Adrenal gland (tissue), 12 donors: ENCODE results near the gene GIGYF1. TPM values are rescaled to one million over a fixed set of nuclear protein-coding genes. Genes with fewer than 3 reads are reported as not detected.
A peak's percentile ranks its signal among the peaks of the same experiment; 100 is the strongest.

Experiments used
- DNase-seq, 7 donors: peaks; one replicate each; pipeline ENCODE4 v3.0.0-alpha.2; 2019 to 2020
- H3K27ac ChIP-seq, 5 donors: fragments of 200-600 bp; sonication (generic) in 4 of 5; 1 replicate in 3 of 5; 2 replicates in 2 of 5; pipeline versions ENCODE4 v1.5.1 to v1.8.0; 2016 to 2020; ENCODE audit warnings: mild to moderate bottlenecking in 1 of 5
- H3K27me3 ChIP-seq: fragments of 200-600 bp; 2 replicates; pipeline ENCODE4 v1.8.0; 2021
- H3K36me3 ChIP-seq, 2 donors: fragments of 200-600 bp; replicated peaks in 1 of 2; 1 replicate in 1 of 2; 2 replicates in 1 of 2; pipeline versions ENCODE4 v1.5.1 to v1.8.0; 2018 to 2022
- H3K4me1 ChIP-seq, 2 donors: fragments of 200-600 bp; replicated peaks in 1 of 2; 1 replicate in 1 of 2; 2 replicates in 1 of 2; pipeline versions ENCODE4 v1.5.1 to v1.8.0; 2018 to 2021
- H3K4me3 ChIP-seq, 4 donors: fragments of 200-600 bp; sonication (generic) in 3 of 4; one replicate each; pipeline ENCODE4 v1.5.1; 2016 to 2018
- H3K9me3 ChIP-seq, 3 donors: fragments of 200-600 bp; sonication (generic) in 1 of 3; replicated peaks in 1 of 3; 1 replicate in 2 of 3; 2 replicates in 1 of 3; pipeline versions ENCODE4 v1.5.1 to v1.8.0; 2016 to 2021
- POLR2A ChIP-seq, 2 donors: fragments of 450-650 bp; IDR thresholded peaks; one replicate each; pipeline ENCODE4 v1.6.1; 2017; ENCODE audit warnings: antibody characterized with exemption in 2 of 2, mild to moderate bottlenecking in 2 of 2, moderate library complexity in 1 of 2
- WGBS, 4 donors: extraction: QIAGEN DNeasy Blood & Tissue Kit in 2 of 4; methylation state at CpG; one replicate each; pipeline versions ENCODE4 v1.1.5 to v1.1.7; 2013 to 2017; 5-methylcytosine and 5-hydroxymethylcytosine counted together
- intact Hi-C, 2 donors: fragments of 100-400 bp; cut with DNase I; formaldehyde crosslinking; loops; one replicate each; pipeline versions ENCODE4 v1.14.1 to v1.15.0; 2022 to 2023
- polyA plus RNA-seq, 3 donors: library from polyadenylated mRNA; stranded (reverse); fragments of 200-250 nt in 2 of 3; fragments of 350-450 nt in 1 of 3; fragmentation: Illumina TruSeq in 1 of 3; extraction: RNeasy Lipid Tissue Mini Kit (QIAGEN cat#74804) in 1 of 3; gene quantifications; one replicate each; pipeline ENCODE4 v1.2.3, GENCODE V29; 2013 to 2014
- total RNA-seq, 9 donors: library from RNA; depleted of rRNA in 4 of 9; stranded (reverse); fragments of >200 nt in 4 of 9; fragments of 120-200 nt in 1 of 9; fragmentation: NEBNext Ultra II Directional in 1 of 9; extraction: Animal tissue kit (Norgen Biotek cat#: 25700) in 1 of 9; gene quantifications; one replicate each; pipeline versions ENCODE4 v1.1.0 to v1.2.4, GENCODE V29; 2013 to 2023
- TF ChIP-seq, protein P1 (sequence below), 6 experiments: fragments of 450-650 bp in 4 of 6; fragments of 200-600 bp in 2 of 6; sonication (generic) in 1 of 6; IDR thresholded peaks; 1 replicate in 5 of 6; 2 replicates in 1 of 6; pipeline versions ENCODE4 v1.5.1 to v1.8.0; 2016 to 2021; ENCODE audit warnings: antibody characterized with exemption in 6 of 6, mild to moderate bottlenecking in 2 of 6, moderate library complexity in 1 of 6
- donor health status: healthy with polysubstance abuse.
- donor health status: Bipolar disorder and iron deficiency.
- donor health status: DM: yes; HTN: yes; CAD: no.
- donor health status: DM: no; HTN: no; CAD: no.
- donor health status: DM: no; HTN: no; CAD: no.
- donor health status: DM: yes; HTN: yes; CAD: no.

Gene GIGYF1
- total and polyA plus RNA-seq, 12 donors: 5.4 to 167 (median 25.9) TPM

DNA sequence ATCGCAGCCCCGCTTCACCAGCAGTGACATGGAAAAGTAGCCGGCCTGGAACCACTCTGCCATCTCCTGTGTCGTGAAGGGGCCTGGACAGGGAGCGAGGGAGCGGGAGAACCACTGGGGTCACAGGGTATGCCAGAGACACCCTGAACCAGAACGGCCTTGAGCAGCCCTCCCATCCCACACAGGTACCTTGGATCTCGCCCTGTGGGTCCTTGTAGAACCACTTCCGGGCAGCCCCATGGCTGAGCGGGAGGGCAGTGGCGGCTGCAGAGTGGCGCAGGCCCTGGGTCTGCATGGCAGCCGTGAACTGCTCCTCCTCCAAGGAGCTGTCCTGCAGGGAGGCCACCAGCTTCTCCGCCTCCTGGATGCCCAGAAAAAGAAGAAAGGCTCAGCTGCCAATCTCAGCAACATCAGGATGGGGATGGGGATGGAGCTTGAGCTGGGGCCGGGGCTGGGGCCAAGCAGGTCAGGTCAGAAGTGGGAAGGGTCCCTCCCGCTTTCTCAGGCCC is 9.5 kb downstream of the GIGYF1 start:
- H3K27me3 ChIP-seq: no peaks in the 10 kb centered on the region
- TF ChIP-seq, protein P1, sequence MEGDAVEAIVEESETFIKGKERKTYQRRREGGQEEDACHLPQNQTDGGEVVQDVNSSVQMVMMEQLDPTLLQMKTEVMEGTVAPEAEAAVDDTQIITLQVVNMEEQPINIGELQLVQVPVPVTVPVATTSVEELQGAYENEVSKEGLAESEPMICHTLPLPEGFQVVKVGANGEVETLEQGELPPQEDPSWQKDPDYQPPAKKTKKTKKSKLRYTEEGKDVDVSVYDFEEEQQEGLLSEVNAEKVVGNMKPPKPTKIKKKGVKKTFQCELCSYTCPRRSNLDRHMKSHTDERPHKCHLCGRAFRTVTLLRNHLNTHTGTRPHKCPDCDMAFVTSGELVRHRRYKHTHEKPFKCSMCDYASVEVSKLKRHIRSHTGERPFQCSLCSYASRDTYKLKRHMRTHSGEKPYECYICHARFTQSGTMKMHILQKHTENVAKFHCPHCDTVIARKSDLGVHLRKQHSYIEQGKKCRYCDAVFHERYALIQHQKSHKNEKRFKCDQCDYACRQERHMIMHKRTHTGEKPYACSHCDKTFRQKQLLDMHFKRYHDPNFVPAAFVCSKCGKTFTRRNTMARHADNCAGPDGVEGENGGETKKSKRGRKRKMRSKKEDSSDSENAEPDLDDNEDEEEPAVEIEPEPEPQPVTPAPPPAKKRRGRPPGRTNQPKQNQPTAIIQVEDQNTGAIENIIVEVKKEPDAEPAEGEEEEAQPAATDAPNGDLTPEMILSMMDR (IDR thresholded peaks at IDR 0.05): no peak
- TF ChIP-seq POLR2A (IDR thresholded peaks at IDR 0.05): no peak
- 93 to 95% (median 94%) methylated on average over 10 to 16 of the region's 16 CpGs for WGBS, 4 donors
- H3K4me1 ChIP-seq: peaks cover 18 to 43% of the 10 kb centered on the region in 2 donors
- H3K27ac ChIP-seq: no peak overlapping the region
- no peak overlapping the region for H3K4me3 ChIP-seq
- peak in 2 of 7 donors; percentile 8 to 18 for DNase-seq
- peaks cover 0 to 82% of the 10 kb centered on the region in 2 donors for H3K36me3 ChIP-seq
- H3K9me3 ChIP-seq: no peaks in the 10 kb centered on the region
- intact Hi-C loops: loop anchor here (5.0 kb wide), 2 partner anchors 112 to 217 kb away; partner anchors contain the start of gene SAP25 (in 1 of the 2)

GRCh38 chr7:100683659-100684533 is 10.2 kb downstream of the GIGYF1 start:
- intact Hi-C loops: loop anchor here in 1 of 2 donors (5.0 kb wide), 1 partner anchor 217 kb away; no protein-coding TSS in a partner anchor
- H3K27ac ChIP-seq: no peak overlapping the region
- no peaks in the 10 kb centered on the region for H3K9me3 ChIP-seq
- H3K27me3 ChIP-seq: no peaks in the 10 kb centered on the region
- WGBS, 4 donors: 91 to 100% (median 93%) methylated on average over 6 to 37 of the region's 37 CpGs
- peak in 2 of 7 donors; percentile 17 to 31 for DNase-seq
- TF ChIP-seq, protein P1 (IDR thresholded peaks at IDR 0.05): no peak
- TF ChIP-seq POLR2A (IDR thresholded peaks at IDR 0.05): no peak
- H3K4me3 ChIP-seq: no peak overlapping the region
- H3K36me3 ChIP-seq: peaks cover 0 to 88% of the 10 kb centered on the region in 2 donors
- peaks cover 19 to 41% of the 10 kb centered on the region in 2 donors for H3K4me1 ChIP-seq

DNA sequence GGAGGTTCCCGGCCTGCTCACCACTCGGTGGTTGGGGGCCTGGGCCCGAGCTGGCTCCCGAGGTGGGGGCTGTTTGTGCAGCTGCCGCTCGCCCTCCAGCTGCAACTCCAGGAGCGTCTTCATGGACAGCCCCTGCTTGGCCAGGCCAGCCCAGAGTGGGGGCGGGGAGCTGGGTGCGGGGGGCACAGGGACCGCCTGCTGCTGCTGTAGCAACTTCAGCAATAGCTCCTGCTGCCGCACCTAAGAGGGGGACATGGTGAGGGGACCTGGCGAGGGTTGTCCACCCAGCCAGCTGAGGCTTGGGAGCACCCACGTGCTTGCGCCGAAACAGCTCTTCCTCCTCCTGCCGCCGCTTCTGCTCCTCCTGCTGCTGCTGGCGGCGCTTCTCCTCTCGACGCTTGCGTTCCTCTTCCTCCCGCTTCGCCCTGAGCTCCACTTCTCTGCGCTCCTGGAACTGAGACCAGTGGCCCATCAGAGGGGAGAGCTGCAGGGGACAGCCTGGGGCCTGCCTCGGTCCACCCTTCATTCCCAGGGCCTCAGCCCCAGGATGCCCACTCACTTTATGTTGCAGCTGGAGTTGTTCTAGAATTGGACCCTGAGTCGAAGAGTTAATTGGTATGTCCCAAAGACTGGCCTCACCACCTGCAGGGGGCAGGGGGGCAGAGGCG is 10.9 kb downstream of the GIGYF1 start:
- no peaks in the 10 kb centered on the region for H3K9me3 ChIP-seq
- peak in 3 of 7 donors; percentile 9 to 34 (median 29) for DNase-seq
- peaks cover 0 to 90% of the 10 kb centered on the region in 2 donors for H3K36me3 ChIP-seq
- H3K4me3 ChIP-seq: no peak overlapping the region
- 82 to 96% (median 86%) methylated on average over 13 to 28 of the region's 28 CpGs for WGBS, 4 donors
- intact Hi-C loops: loop anchor here in 1 of 2 donors (5.0 kb wide), 1 partner anchor 216 kb away; no protein-coding TSS in a partner anchor
- TF ChIP-seq, protein P1 (IDR thresholded peaks at IDR 0.05): no peak
- TF ChIP-seq POLR2A (IDR thresholded peaks at IDR 0.05): no peak
- H3K27ac ChIP-seq: no peak overlapping the region
- H3K4me1 ChIP-seq: peaks cover 17 to 33% of the 10 kb centered on the region in 2 donors
- no peaks in the 10 kb centered on the region for H3K27me3 ChIP-seq
